Measurements from ENCODE around the gene RYR1.
"Not testable (repeated sequence)": the region's sequence is repeated elsewhere in the genome, so short reads cannot be mapped to it uniquely, and the experiment has no call there.

Gene RYR1

GRCh38 chr19:38624822-38625221 is 191.3 kb downstream of the RYR1 start:
- no peak for FAIRE-seq

- FAIRE-seq = no peak
These were observed 192.9 kb downstream of the RYR1 start for GRCh38 chr19:38626401-38626800.

GRCh38 chr19:38629568-38629967 is 196.1 kb downstream of the RYR1 start:
- FAIRE-seq = no peak

GRCh38 chr19:38631301-38631700 is 197.8 kb downstream of the RYR1 start:
- not testable (repeated sequence) for FAIRE-seq

GRCh38 chr19:38631811-38632475 is 198.5 kb downstream of the RYR1 start:
- not testable (repeated sequence) for FAIRE-seq

GRCh38 chr19:38632476-38633213 is 199.2 kb downstream of the RYR1 start:
- no peak for FAIRE-seq

GRCh38 chr19:38634757-38635482 is 201.4 kb downstream of the RYR1 start:
- FAIRE-seq = no peak

GRCh38 chr19:38635483-38636399 is 202.2 kb downstream of the RYR1 start:
- no peak for FAIRE-seq

Measured in islet of Langerhans (tissue), 1 donor.